Measurements from ENCODE around the gene PDSS2. TPM values are rescaled to one million over a fixed set of nuclear protein-coding genes. Genes with fewer than 3 reads are reported as not detected.

The PDSS2 gene
- polyA plus RNA-seq, 3 donors, result 10.1 to 13.9 (median 13.3) TPM

- Histone ChIP-seq H3K4me3 (replicated peaks in 1 of 3; ENCODE audit: low read depth in 2 of 3, low read length in 3 of 3) (peak overlapping the region; percentile 30 to 77 (median 37)), H3K4me2 (replicated peaks; ENCODE audit: extremely low read depth, low read length, poor library complexity, severe bottlenecking) (peak overlapping the region; percentile 77), H3K9ac (ENCODE audit: insufficient read depth, low read length, poor library complexity, severe bottlenecking) (no peak overlapping the region), H3K79me2 (ENCODE audit: insufficient read depth, low read length) (no peaks in the 10 kb centered on the region), H3K4me1 (ENCODE audit: control insufficient read depth in 1 of 2, insufficient read depth in 2 of 2, low read length in 2 of 2) (peaks cover 25 to 31% of the 10 kb centered on the region in 2 donors), H2AFZ (ENCODE audit: insufficient read depth, low read depth, low read length, poor library complexity, severe bottlenecking) (peak overlapping the region; percentile 71), H3K9me3 (replicated peaks in 1 of 2; ENCODE audit: control insufficient read depth in 1 of 2, insufficient read depth in 1 of 2, low read length in 2 of 2) (peaks cover 0 to 35% of the 10 kb centered on the region in 2 donors), H4K20me1 (ENCODE audit: insufficient read depth, low read length) (no peaks in the 10 kb centered on the region), H3K36me3 (replicated peaks in 1 of 2; ENCODE audit: control insufficient read depth in 1 of 2, insufficient read depth in 2 of 2, low read length in 2 of 2) (no peaks in the 10 kb centered on the region), H3K27me3 (ENCODE audit: control insufficient read depth in 2 of 2, insufficient read depth in 2 of 2, low read length in 2 of 2) (peaks cover 83 to 94% of the 10 kb centered on the region in 2 donors), H3K27ac (ENCODE audit: low read depth in 1 of 2, low read length in 2 of 2) (no peak overlapping the region)
- TF ChIP-seq CTCF (IDR thresholded peaks at IDR 0.05), result no peak
- Mint-ChIP-seq H3K36me3 (peaks cover 2 to 5% of the 10 kb centered on the region in 2 donors), H3K27ac (no peak overlapping the region), H3K27me3 (ENCODE audit: low read depth in 3 of 3) (peaks cover 47 to 51% (median 48%) of the 10 kb centered on the region in 3 donors), H3K4me3 (peak overlapping the region in 1 of 2 donors; percentile 84), H3K4me1 (peaks cover 27% of the 10 kb centered on the region), H3K9me3 (peaks cover 0 to 19% (median 4%) of the 10 kb centered on the region in 7 donors)
- DNase-seq, result no peak
- intact Hi-C loops (cut with micrococcal nuclease), result loop anchor here in 1 of 2 donors (5.0 kb wide), 1 partner anchor 342 kb away; no protein-coding TSS in a partner anchor
- WGBS (ENCODE audit: insufficient coverage), result 1% methylated on average over 27 of the region's 30 CpGs
Observed at GRCh38 chr6:107490566-107491137, 31.3 kb upstream of the PDSS2 start.

GRCh38 chr6:107489636-107490565 is 30.5 kb upstream of the PDSS2 start, which contains the start of gene SOBP:
Gene SOBP, plus strand, starts transcription at chr6:107490117. Its CDS starts 500 bp downstream, at chr6:107490617.
- TF ChIP-seq CTCF (IDR thresholded peaks at IDR 0.05), result no peak
- no peak within 1 kb of the TSS for H3K27ac Mint-ChIP-seq
- WGBS (ENCODE audit: insufficient coverage), result under 1% methylated on average over 103 of the region's 130 CpGs

More at GRCh38 chr6:107489636-107490565, 30.5 kb upstream of the PDSS2 start, which contains the start of gene SOBP:
- Histone ChIP-seq H3K9me3 (replicated peaks in 1 of 2; ENCODE audit: control insufficient read depth in 1 of 2, insufficient read depth in 1 of 2, low read length in 2 of 2) (peaks cover 0 to 35% of the 10 kb centered on the region in 2 donors), H3K4me2 (replicated peaks; ENCODE audit: extremely low read depth, low read length, poor library complexity, severe bottlenecking) (peak within 1 kb of the TSS; percentile 77), H3K4me3 (replicated peaks in 1 of 3; ENCODE audit: low read depth in 2 of 3, low read length in 3 of 3) (peak within 1 kb of the TSS; percentile 31 to 77 (median 37)), H3K4me1 (ENCODE audit: control insufficient read depth in 1 of 2, insufficient read depth in 2 of 2, low read length in 2 of 2) (peaks cover 25 to 31% of the 10 kb centered on the region in 2 donors), H3K36me3 (replicated peaks in 1 of 2; ENCODE audit: control insufficient read depth in 1 of 2, insufficient read depth in 2 of 2, low read length in 2 of 2) (no peaks in the 10 kb centered on the region), H3K9ac (ENCODE audit: insufficient read depth, low read length, poor library complexity, severe bottlenecking) (peak within 1 kb of the TSS; percentile 25), H3K27ac (ENCODE audit: low read depth in 1 of 2, low read length in 2 of 2) (no peak within 1 kb of the TSS), H2AFZ (ENCODE audit: insufficient read depth, low read depth, low read length, poor library complexity, severe bottlenecking) (peak within 1 kb of the TSS; percentile 71), H3K27me3 (ENCODE audit: control insufficient read depth in 2 of 2, insufficient read depth in 2 of 2, low read length in 2 of 2) (peaks cover 81 to 93% of the 10 kb centered on the region in 2 donors), H4K20me1 (ENCODE audit: insufficient read depth, low read length) (no peaks in the 10 kb centered on the region), H3K79me2 (ENCODE audit: insufficient read depth, low read length) (no peaks in the 10 kb centered on the region)
- Mint-ChIP-seq H3K9me3 (peaks cover 0 to 17% (median 4%) of the 10 kb centered on the region in 7 donors), H3K4me3 (peak within 1 kb of the TSS; percentile 85 to 99), H3K36me3 (peaks cover 2 to 5% of the 10 kb centered on the region in 2 donors), H3K4me1 (peaks cover 27% of the 10 kb centered on the region), H3K27me3 (ENCODE audit: low read depth in 3 of 3) (peaks cover 46 to 51% (median 48%) of the 10 kb centered on the region in 3 donors)
- intact Hi-C loops (cut with micrococcal nuclease), result loop anchor here in 1 of 2 donors (5.0 kb wide), 1 partner anchor 342 kb away; no protein-coding TSS in a partner anchor
- peak in 1 of 3 donors; percentile 12 for DNase-seq
